GM19452 (cell line): ENCODE measurements around the gene GPAT2.
"Not testable (repeated sequence)": the region's sequence is repeated elsewhere in the genome, so short reads cannot be mapped to it uniquely, and the experiment has no call there.

ENCODE experiments used
- ATAC-seq: cut with Tn5 transposase; IDR thresholded peaks from one replicate; pipeline ENCODE4 v1.9.1; 2021; ENCODE audit not compliant: unreplicated experiment

The GPAT2 gene, protein sequence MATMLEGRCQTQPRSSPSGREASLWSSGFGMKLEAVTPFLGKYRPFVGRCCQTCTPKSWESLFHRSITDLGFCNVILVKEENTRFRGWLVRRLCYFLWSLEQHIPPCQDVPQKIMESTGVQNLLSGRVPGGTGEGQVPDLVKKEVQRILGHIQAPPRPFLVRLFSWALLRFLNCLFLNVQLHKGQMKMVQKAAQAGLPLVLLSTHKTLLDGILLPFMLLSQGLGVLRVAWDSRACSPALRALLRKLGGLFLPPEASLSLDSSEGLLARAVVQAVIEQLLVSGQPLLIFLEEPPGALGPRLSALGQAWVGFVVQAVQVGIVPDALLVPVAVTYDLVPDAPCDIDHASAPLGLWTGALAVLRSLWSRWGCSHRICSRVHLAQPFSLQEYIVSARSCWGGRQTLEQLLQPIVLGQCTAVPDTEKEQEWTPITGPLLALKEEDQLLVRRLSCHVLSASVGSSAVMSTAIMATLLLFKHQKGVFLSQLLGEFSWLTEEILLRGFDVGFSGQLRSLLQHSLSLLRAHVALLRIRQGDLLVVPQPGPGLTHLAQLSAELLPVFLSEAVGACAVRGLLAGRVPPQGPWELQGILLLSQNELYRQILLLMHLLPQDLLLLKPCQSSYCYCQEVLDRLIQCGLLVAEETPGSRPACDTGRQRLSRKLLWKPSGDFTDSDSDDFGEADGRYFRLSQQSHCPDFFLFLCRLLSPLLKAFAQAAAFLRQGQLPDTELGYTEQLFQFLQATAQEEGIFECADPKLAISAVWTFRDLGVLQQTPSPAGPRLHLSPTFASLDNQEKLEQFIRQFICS

DNA sequence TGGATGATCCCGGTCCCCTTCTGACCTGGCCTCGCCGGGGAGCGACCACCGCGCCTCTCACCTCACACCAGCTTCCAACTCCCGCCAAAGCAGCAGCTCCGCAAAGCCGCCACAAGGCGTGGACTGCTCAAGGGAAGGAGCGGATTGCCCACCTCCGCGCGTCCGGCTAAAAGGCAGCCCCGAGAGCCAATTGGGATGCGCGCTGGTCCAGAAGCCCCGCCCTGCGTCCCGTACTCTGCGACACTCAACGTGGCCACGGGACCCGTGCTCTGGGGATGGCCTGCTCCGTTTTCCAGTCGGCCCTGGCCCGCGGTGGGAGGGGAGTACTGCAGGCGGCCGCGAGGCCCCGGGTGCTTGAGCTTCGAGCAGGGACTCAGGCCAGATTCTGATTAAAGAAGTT is at the start of gene GPAT2:
Gene GPAT2 (minus strand): TSS at position 125 of the 400 bp plus-strand sequence. CDS start 2,557 bp downstream, outside the sequence.
- ATAC-seq: not testable (repeated sequence)

DNA sequence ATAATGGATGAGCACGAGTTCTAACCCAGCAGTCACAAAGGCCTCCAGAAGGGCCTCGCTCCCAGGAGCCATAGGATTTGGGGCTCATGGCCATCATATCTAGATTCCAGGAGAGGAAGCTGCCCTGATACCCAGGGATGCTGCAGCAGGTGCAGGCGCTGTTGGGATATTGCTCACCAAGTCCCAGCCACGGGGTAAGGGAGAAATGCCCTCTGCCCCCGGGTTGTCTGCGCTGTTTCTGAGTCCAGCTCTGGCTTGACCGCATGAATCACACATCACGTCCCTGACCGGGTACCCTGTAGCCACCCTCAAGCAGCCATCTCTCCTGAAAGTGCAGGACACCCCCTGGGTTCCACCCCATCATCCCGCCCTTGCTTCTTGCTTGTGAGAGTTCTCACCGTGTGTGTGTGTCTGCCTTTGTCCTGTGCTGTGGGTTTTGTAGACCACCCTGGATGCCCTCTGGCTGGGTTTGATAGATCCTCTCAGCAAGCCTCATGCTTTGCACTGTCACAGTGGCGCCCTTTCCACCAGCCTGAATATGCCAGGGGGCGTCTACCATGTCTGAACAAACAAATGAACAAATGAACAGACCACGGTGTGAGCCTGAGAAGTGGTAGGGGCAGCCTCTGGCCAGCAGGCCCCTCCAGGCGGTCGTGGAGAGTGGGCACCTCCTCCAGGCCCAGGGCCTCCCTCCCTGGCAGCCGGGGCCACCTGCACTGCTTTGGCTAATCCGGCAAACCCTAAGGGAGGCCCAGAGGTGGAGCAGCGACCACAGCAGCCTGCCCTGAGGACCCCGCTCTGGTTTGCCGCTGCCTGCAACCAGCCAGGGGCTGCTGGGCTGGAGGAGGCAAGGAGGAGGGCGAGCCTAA is 49.5 kb upstream of the GPAT2 start:
- no peak for ATAC-seq

DNA sequence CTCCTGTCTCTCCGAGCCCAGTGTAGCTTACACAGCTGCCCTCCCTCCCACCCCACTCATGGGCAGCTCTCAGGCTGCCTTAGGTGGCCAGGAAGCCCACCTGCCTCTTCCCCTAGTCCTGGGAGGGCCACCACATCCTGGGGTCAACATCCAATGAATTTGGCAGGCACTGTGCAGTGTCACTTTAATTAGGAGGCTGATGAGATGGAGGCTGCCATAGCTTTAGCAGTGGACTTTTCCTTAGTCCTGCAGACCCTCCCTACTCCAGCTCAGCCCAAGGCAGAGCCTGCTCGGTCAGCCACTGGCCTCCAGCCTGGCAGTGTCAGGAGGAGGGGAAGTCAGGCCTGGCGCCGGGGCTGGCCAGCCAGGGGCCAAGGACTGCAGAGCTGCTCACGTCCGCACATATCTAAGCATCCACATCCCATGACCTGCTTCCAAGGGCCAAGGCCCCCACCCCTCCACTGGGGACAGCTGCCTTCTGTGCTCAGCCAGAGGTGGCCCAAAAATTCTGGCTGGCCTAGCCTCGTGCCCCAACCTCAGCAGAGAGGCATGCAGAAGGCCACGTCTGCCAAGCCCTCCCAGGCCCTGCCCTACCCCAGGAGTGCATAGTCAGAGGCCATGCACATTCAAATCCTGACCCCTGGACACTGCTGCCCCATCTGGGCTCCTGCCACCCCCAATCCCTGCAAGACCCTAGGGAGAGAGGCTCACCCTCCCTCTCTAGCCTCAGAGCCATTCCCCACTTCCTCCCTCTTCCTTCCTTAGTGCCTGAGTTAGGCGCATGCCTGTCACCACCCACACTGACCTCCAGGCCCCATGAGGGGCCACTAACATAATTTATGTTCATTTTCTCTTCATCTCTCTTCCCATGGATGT is 48.6 kb upstream of the GPAT2 start:
- no peak for ATAC-seq

DNA sequence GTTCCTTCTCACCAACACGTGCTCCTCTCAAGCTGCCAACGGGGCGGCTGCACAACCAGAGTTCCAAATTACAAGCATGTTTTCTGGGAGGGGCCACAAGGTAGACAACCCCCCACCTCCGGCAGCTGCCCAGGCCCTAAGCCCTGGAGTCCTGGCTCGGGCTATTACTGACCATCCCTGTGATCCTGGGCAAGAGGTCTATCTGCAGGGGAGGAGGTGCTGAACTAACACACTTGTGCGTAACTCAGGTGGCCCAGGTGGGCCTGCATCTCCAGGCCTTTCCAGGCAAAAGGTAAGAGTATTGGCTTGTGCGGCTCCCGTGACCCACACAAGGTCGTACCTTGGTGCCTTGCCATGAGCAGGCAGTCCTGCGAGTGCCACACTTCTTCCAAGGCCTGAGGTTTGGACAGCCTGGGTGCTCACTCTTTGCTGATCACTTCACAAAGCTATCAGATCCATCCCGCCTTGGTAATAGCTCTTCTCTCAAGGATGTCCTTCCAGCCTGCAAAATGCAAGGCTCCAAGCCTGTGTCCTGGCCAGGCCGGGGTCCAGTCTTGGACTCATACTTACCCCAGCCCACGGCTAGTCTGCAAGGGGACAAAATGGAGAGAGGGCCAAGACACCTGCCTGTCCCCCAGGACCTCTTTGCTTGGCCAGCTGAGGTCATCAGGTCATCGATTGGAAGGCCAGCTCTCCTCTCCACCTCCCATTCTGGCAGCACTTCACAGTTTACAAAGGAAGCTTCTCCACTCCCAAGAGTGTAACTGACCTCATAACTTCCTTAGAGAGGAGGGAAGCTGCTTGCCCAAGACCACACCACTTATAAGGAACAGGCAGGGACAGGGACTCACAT is 47.7 kb upstream of the GPAT2 start:
- no peak for ATAC-seq

DNA sequence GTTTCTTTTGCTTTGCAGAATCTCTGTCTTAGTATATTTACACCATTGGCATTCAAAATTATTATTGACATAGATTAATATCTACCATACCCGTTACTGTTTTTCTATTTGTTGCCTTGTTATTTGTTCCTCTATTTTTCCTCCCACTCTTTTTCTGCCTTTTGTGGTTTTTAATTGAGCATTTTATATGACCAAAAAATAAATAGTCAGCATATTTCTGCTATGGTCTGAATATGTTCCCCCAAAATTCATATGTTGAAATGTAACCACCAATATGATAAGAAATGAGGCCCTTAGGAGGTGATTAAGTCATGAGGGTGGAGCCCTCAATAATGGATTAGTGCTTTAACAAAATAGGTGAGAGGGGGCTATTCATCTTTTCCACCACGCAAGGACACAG is 46.3 kb upstream of the GPAT2 start:
- no peak for ATAC-seq

DNA sequence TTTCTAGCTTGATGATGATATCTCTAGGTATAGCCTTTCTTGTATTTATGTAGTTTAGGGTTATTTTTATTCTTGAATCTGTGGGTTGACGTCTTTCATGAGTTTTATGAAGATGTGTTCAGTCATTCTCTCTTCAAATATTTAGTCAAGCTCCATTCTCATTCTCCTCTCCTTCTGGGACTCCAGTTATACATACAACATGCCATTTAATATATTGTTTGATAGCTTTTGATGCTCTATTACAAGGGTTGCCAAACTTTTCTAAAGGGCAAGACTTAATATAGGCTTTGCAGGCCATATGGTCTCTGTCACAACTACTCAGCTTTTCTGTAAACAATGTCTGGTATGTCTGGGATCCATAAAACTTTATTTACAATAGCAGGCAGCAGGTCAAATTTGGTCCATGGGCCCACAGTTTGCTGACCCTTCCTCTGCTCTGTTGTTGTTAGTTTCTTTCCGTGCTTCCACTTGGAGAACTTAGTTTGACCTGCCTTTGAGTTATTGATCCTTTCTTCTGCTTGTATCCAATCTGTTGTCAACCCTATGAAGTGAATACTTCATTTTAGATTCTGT is 40.6 kb upstream of the GPAT2 start:
- ATAC-seq: no peak

DNA sequence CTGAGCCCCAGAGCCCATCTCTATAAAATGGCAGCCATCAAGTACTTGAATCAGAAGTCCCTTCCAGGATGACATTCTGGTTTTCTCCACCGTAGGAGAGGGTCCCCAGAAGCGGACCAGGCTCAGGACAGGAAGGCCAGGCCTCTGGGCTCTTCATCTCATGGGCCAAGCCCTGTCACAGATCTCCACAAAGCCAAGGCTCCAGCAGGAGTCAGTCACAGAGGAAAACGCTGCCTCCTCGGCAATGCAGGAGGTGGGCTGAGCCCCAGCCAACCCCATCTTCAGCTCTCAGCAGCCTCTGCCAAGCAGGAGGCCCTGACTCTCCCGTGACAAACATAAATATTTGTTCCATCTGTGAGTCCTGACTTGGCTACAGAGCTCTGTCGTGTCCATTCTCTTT is 39.4 kb upstream of the GPAT2 start:
- ATAC-seq: no peak

DNA sequence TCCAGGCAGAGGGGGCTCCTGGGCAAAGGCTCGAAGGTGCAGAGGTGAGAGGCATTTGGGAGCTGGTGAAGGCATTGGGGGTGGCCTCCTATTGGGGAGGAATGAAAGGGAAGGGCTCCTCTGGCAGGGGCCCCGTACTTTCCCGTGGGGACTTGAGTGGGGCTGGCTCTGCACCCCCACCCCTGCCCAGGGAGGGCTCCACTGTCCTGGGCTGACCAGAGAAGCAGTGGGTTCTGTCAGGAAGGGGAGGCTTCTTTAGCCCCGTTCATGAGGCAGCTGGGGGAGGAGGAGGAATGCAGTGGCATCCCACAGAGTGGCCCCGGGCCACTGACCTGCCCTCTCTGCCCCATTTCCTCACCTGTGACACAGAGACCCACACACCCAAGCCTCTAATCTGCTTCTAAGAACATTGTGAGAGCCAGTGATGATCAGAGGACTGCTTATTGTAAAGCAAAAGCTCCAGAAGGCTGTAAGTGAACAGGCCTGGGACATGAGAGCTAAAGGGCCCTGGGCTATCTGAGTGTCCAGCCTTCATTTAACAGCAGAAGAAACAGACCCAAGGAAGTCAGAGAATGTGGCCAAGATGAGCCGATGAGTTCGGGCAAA is 38.6 kb upstream of the GPAT2 start:
- no peak for ATAC-seq

DNA sequence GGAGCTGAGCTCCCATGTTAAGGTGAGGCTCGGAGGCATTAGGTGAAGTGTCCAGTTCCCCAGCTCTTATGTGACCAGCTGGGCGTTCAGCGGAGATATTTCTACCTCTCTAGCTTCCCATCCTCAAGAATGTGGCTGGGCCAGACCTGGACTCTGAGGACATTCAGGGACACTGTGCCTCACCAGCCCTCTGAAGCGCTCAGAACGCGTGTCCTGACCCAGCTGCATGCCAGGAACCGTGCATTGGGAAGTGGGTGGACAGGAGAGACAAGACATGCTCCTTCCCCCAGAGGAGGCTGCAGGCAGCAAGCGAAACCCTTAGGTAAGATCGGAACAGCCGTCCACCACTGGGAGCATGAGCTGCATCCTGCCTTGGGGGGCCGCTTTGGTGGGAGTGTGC is 38.0 kb upstream of the GPAT2 start:
- no peak for ATAC-seq

DNA sequence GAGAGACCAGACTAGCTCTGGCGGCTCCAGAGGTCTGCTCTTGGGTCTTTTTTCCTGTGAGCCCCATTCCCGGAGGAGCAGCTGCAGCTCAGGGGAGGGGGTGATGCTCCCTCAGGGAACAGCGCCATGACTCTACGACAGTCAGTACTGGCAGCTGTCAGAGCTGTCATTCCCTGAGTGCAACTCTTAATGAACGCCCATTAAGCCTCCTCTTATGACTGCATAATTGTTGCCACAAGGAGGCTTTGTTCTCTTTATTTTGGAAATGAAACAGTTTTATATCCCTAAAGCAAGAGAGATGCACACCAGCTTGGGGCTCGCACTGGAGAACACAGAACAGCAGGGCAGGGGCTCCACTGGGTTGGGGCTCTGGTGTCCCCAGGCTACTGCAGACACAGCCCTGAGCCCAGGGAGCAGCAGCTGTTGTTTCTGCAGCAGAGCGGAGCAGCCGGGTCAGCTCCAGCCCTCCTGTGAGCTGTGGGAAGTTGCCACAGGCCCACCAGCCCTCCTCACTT is 37.3 kb upstream of the GPAT2 start:
- ATAC-seq: not testable (repeated sequence)

DNA sequence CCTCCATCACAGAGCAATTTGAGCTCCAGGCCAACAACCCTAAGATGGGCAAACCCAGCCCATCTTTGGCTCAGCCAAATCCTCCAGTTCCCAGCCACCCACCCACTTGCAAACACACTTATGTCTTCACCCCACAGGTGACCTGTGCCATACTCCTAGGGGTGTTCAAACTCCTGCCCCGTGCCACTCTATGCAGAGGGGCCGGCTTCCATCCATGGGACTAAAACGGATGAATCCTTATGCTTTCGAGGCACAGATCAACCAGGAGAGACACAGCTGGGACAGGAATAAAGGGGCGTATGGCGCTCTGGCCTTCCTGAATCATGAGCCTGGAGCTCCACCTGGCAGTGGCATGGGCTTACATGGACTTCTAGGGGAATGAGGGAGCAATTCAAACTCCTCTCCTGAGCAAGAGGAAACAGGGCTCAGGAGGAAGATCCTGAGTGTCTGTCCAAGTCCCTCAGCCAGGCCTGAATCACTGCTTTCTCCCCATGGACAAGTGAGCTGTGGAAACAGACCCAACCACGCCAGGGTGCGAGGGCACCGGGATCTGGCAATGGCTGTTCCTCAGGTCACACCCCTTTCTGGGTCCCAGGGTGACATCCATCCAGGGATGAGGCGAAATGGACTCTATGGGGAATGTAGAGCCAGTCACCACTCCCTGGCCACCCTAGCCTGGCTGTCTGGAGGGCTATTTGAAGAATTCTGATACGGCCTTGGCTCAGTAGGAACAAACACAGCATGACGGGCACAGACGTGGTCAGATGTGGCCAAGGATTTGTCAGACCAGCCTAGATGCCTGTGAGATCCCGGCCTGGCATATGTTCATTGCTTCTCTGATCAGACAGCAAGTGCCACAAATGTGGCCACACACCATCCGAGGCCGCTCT is 36.6 kb upstream of the GPAT2 start:
- ATAC-seq: not testable (repeated sequence)

DNA sequence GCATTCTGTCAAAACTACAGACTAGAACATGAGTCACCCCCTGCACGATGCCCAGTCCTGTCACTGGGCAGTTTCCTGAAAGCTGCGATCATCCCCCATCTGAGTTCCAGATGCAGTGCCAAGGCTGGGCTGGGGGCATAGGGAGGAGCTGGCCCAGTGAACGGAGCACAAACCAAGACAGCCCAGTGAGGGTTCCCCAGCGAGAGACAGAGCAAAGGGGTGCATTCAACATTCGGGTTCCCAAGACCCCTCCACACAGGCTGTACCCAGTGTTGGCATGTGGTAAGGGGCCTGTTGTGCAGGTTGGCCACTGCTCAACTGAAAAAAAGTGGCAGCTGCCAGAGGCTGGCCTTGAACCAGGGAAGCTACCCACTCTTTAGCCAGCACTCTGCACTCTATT is 35.6 kb upstream of the GPAT2 start:
- not testable (repeated sequence) for ATAC-seq

DNA sequence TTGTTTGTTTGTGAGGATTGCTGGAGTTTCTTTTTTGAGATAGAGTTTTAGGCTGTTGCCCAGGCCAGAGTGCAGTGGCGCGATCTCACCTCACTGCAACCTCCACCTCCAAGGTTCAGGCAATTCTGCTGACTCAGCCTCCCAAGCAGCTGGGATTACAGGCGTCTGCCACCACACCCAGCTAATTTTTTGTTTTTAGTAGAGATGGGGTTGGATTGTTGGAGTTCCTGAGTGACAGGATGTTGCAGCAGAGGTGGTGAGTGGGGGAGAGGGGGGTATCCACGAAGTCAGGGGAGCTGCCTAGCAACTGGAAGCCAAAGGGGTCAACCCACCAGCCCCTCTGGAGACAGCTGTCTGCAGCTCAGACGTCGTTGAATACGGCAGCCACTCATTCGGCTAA is 35.2 kb upstream of the GPAT2 start:
- not testable (repeated sequence) for ATAC-seq

DNA sequence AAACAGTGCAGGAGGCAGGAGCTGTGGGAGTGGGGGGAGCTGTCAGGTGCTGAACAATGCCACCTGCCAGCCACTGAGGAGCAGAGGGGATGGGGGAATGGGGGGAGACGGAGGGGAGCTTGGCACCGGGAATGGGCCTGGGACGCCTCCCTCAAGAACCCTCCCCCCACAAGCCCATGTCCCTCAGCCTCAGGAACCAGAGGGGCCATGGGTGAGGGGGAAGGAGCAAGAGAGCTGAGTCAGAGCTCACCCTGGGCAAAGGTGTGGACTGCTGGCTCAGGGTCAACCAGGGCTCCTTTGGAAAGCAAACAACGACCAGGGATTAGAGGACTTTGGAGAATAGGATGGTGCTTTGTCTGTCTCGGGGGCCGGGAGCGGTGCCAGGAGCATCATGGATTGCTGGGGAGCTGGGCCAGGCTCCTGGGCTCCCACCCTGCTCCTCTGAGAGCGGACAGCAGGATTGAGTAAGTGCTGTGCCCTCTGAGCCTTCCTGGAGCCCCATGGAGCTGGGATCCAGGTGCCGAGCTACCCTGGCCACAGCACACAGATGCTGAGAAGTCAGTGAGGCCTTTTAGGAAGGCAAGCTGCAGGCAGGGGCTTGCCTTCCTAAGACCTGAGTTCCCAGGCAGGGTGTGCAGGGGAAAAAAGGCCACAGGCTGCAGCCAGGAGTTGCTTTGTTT is 33.3 kb upstream of the GPAT2 start:
- not testable (repeated sequence) for ATAC-seq

DNA sequence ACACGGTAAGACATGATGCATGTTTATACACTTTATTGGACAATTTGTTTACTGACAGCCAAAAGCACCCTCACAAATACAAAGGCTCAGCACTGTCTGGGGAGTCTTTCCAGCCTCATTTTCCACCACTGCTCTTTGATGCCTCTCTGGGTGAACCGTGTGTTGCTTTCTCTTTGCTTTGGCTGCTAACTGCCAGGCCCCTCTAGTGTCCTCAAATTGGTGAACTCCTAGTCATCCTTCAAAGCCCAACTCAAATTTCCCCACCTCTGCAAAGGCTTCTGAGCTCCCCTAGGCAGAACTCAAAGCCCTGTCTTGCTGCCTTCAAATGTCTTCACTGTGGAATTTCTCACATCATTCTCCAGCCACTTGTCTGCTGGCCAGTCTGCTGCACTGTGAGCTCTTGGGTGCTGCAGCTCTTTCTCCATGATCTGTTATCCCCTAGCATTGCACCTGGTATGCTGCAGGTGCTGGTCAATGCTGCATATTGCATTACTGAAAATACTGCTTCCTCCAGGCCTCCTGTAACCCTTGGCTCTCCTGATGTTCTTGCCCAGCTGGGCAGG is 32.5 kb upstream of the GPAT2 start:
- ATAC-seq: not testable (repeated sequence)

DNA sequence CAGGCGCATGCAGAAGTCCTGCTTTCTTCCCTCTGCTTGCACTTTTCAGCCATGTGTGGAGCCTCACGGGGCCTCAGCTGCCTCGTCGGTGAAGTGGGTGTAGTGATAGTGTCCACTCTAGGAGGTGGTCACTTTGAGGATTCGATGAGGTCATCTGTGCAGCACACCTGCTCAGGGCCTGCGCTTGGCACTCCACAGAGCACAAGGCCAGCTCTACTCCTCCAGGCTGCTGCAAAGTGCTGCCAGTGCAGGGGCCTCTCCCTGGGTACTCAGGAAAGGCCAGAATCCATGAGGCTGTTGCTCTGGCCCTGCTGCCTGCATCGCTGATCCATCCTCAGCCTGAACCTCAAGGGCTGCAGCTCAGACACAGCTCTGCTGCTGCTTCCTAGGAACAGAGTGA is 31.8 kb upstream of the GPAT2 start:
- ATAC-seq: not testable (repeated sequence)
